Heart right ventricle (tissue), 16 donors: ENCODE data around the gene FNDC10. TPM values are rescaled to one million over a fixed set of nuclear protein-coding genes. Genes with fewer than 3 reads are reported as not detected.
A peak's percentile ranks its signal among the peaks of the same experiment; 100 is the strongest.

Experiments
- ATAC-seq, 8 donors: fragments of 200-7000 bp; cut with Tn5 transposase; one replicate each; pipeline ENCODE4 v1.9.1; 2020; ENCODE audit warnings: mild to moderate bottlenecking in 8 of 8, moderate library complexity in 8 of 8, moderate number of reproducible peaks in 1 of 8
- DNase-seq, 2 donors: peaks; one replicate each; pipeline ENCODE4 v3.0.0-alpha.2; 2020
- H3K27ac ChIP-seq, 10 donors: fragments of 200-600 bp; sonication (generic) in 2 of 10; one replicate each; pipeline versions ENCODE4 v1.5.0 to v1.8.0; 2020 to 2022; ENCODE audit warnings: mild to moderate bottlenecking in 3 of 10
- H3K27me3 ChIP-seq, 7 donors: fragments of 200-600 bp; one replicate each; pipeline ENCODE4 v1.8.0; 2021 to 2022; ENCODE audit warnings: mild to moderate bottlenecking in 2 of 7
- H3K36me3 ChIP-seq, 9 donors: fragments of 200-600 bp; sonication (generic) in 1 of 9; one replicate each; pipeline versions ENCODE4 v1.5.0 to v1.8.0; 2020 to 2022; ENCODE audit warnings: mild to moderate bottlenecking in 2 of 9
- H3K4me1 ChIP-seq, 9 donors: fragments of 200-600 bp; sonication (generic) in 1 of 9; one replicate each; pipeline versions ENCODE4 v1.5.0 to v1.8.0; 2020 to 2022; ENCODE audit warnings: mild to moderate bottlenecking in 4 of 9
- H3K4me3 ChIP-seq, 10 donors: fragments of 200-600 bp; sonication (generic) in 2 of 10; one replicate each; pipeline versions ENCODE4 v1.5.0 to v1.8.0; 2020 to 2022; ENCODE audit warnings: mild to moderate bottlenecking in 7 of 10, moderate library complexity in 2 of 10
- H3K9me3 ChIP-seq, 11 donors: fragments of 200-600 bp in 10 of 11; sonication (generic) in 2 of 11; one replicate each; pipeline versions ENCODE4 v1.5.0 to v1.8.0; 2013 to 2022; ENCODE audit warnings: mild to moderate bottlenecking in 2 of 11, control low read depth in 1 of 11, moderate library complexity in 1 of 11
- WGBS, 2 donors: extraction: QIAGEN DNeasy Blood & Tissue Kit; methylation state at CpG; one replicate each; pipeline ENCODE4 v1.1.7; 2013; ENCODE audit warnings: inconsistent platforms in 1 of 2; 5-methylcytosine and 5-hydroxymethylcytosine counted together
- intact Hi-C, 10 donors: fragments of 100-400 bp; cut with DNase I; formaldehyde crosslinking; loops; one replicate each; pipeline versions ENCODE4 v1.11.1 to v1.14.2; 2022
- polyA plus RNA-seq, 2 donors: library from polyadenylated mRNA; stranded (reverse); fragments of 200-250 nt; gene quantifications; one replicate each; pipeline ENCODE4 v1.2.3, GENCODE V29; 2013
- total RNA-seq, 10 donors: library from RNA; stranded (reverse); fragmentation: NEBNext Ultra II Directional in 3 of 10; extraction: Animal tissue kit (Norgen Biotek cat#: 25700) in 3 of 10; gene quantifications; one replicate each; pipeline versions ENCODE4 v1.2.1 to v1.2.4, GENCODE V29; 2021 to 2023
- TF ChIP-seq, protein P1 (sequence below), 9 donors: fragments of 200-600 bp; sonication (generic) in 2 of 9; IDR thresholded peaks; one replicate each; pipeline versions ENCODE4 v1.5.0 to v1.8.0; 2021 to 2022; ENCODE audit warnings: antibody characterized with exemption in 9 of 9, mild to moderate bottlenecking in 5 of 9, moderate library complexity in 1 of 9
- donor health status: Arrhythmogenic right ventricular cardiomyopathy.
- donor health status: ischemic (EF 13 %, LVEDD 7.1; RV severe dilation, severe dysfunction).
- donor health status: healthy with polysubstance abuse.
- donor health status: DM: no; HTN: yes; CAD: no.
- donor health status: DM: no; HTN: no; CAD: no.
- donor health status: ischemic (EF 25% LVEDD 6.9; RV normal size, moderate dysfunction).
- donor health status: ischemic (EF 25% LVEDD 5.7; RV mildly dilated, moderate dysfunction).
- donor health status: healthy.
- donor health status: DM: yes; HTN: yes; CAD: no.
- donor health status: Ischemic cardiomyopathy.
- donor health status: ischemic (EF 35%, LVEDD 5.7; RV mildly dilated, moderate dysfunction).
- donor health status: nonischemic (EF 11% LVEDD 7.7; RV severe dilation, severe dysfunction).
- donor health status: DM: yes; HTN: yes; CAD: no.
- donor health status: PGD.
- donor health status: ischemic (EF 29% LVEDD 5.4; RV normal size, mild dysfunction).
- donor health status: nonischemic (EF 23%, LVEDD 6.1; RV moderate dilation, normal function).

The FNDC10 gene
- total and polyA plus RNA-seq, 12 donors: 0.66 to 5.9 (median 2.3) TPM

DNA sequence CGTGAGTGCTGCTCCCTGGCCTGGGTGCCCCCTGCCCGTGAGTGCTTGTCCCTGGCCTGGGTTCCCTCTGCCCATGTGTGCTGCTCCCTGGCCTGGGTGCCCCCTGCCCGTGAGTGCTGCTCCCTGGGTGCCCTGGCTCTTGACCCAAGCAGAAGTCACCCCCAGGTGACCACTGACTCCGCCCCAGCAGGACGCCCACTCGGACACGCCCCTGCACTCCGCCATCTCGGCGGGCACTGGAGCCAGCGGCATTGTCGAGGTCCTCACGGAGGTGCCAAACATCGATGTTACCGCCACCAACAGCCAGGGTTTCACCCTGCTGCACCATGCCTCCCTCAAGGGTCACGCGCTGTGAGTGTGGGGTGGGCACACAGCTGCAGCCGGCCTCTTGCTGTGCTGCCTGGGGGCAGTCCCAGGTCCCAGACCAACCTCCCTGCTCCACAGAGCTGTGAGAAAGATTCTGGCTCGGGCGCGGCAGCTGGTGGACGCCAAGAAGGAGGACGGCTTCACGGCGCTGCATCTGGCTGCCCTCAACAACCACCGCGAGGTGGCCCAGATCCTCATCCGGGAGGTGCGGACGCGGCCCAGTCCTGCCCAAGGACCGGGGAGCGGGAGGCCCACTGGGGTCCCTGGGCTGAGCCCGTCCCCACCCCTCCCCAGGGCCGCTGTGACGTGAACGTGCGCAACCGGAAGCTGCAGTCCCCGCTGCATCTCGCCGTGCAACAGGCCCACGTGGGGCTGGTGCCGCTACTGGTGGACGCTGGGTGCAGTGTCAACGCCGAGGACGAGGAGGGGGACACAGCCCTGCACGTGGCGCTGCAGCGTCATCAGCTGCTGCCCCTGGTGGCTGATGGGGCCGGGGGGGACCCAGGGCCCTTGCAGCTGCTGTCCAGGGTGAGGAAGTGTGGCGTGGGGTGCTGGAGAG is 28.2 kb upstream of the FNDC10 start:
- WGBS, 2 donors: 94 to 95% methylated on average over 53 of the region's 53 CpGs
- no peaks in the 10 kb centered on the region for H3K9me3 ChIP-seq
- H3K36me3 ChIP-seq: peaks cover 0 to 41% (median 8%) of the 10 kb centered on the region in 9 donors
- ATAC-seq (no peak), DNase-seq (no peak)
- H3K27ac ChIP-seq: no peak overlapping the region
- TF ChIP-seq, protein P1, sequence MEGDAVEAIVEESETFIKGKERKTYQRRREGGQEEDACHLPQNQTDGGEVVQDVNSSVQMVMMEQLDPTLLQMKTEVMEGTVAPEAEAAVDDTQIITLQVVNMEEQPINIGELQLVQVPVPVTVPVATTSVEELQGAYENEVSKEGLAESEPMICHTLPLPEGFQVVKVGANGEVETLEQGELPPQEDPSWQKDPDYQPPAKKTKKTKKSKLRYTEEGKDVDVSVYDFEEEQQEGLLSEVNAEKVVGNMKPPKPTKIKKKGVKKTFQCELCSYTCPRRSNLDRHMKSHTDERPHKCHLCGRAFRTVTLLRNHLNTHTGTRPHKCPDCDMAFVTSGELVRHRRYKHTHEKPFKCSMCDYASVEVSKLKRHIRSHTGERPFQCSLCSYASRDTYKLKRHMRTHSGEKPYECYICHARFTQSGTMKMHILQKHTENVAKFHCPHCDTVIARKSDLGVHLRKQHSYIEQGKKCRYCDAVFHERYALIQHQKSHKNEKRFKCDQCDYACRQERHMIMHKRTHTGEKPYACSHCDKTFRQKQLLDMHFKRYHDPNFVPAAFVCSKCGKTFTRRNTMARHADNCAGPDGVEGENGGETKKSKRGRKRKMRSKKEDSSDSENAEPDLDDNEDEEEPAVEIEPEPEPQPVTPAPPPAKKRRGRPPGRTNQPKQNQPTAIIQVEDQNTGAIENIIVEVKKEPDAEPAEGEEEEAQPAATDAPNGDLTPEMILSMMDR (IDR thresholded peaks at IDR 0.05): no peak
- peaks cover 0 to 41% (median 11%) of the 10 kb centered on the region in 9 donors for H3K4me1 ChIP-seq
- intact Hi-C loops: no loop called here
- no peak overlapping the region for H3K4me3 ChIP-seq
- peaks cover 0 to 41% (median 15%) of the 10 kb centered on the region in 7 donors for H3K27me3 ChIP-seq

DNA sequence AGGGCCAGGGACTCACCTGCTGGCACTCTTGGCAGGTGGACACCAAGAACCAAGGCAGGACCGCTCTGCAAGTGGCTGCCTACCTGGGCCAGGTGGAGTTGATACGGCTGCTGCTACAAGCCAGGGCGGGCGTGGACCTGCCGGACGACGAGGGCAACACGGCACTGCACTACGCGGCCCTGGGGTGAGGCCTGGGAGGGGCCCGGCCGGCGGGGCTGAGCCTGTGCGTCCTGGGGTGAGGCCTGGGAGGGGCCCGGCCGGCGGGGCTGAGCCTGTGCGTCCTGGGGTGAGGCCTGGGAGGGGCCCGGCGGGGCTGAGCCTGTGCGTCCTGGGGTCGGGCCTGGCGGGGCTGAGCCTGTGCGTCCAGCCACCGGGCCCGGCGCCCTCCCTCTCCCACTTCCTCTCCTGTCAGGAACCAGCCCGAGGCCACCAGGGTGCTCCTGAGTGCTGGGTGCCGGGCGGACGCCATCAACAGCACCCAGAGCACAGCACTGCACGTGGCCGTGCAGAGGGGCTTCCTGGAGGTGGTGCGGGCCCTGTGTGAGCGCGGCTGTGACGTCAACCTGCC is 27.4 kb upstream of the FNDC10 start:
- Histone ChIP-seq H3K36me3 (peaks cover 0 to 41% (median 8%) of the 10 kb centered on the region in 9 donors), H3K27ac (no peak overlapping the region), H3K4me3 (no peak overlapping the region), H3K27me3 (peaks cover 0 to 41% (median 15%) of the 10 kb centered on the region in 7 donors), H3K4me1 (peaks cover 0 to 41% (median 11%) of the 10 kb centered on the region in 9 donors), H3K9me3 (no peaks in the 10 kb centered on the region)
- ATAC-seq (no peak), DNase-seq (no peak)
- intact Hi-C loops: no loop called here
- 81 to 82% methylated on average over 37 of the region's 37 CpGs for WGBS, 2 donors
- TF ChIP-seq, protein P1 (IDR thresholded peaks at IDR 0.05): no peak

DNA sequence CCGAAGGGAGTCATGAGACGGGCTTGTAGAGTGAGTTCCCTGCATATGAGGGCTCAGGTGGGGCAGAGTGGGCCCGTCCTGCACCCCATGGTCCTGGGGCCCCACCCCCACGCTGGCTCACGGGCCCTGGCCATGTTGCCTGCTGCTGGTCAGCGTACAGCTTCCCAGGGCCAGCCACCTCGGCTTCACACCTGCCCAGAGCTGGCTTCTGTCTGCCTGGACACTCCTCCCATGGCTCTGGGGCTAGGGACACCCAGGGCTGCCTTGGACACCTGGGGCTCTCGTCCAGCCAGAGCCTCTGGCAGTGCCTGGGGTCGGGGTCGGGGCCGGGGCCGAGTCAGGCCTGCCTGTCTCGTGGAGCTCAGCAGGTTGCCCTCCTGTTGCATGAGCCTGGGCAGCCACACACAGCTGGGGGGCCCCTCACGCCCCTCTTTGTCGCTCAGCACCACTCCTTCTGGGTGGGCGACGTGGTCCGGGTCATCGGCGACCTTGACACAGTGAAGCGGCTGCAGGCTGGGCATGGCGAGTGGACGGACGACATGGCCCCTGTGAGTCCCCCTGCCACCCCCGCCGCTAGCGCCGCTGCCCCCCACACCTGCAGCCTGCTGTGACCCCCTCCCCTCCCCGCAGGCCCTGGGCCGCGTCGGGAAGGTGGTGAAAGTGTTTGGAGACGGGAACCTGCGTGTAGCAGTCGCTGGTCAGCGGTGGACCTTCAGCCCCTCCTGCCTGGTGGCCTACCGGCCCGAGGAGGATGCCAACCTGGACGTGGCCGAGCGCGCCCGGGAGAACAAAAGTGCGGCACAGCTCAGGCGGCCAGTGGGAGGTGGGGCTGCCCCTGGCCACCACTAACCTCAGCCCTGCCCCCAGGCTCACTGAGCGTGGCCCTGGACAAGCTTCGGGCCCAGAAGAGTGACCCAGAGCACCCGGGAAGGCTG is 26.5 kb upstream of the FNDC10 start:
- peaks cover 0 to 41% (median 8%) of the 10 kb centered on the region in 9 donors for H3K36me3 ChIP-seq
- H3K27ac ChIP-seq: peak overlapping the region in 5 of 10 donors; percentile 39 to 83 (median 68)
- H3K27me3 ChIP-seq: peaks cover 0 to 32% (median 9%) of the 10 kb centered on the region in 7 donors
- H3K4me3 ChIP-seq: no peak overlapping the region
- 93 to 96% methylated on average over 42 to 48 of the region's 48 CpGs for WGBS, 2 donors
- DNase-seq (no peak), ATAC-seq (no peak)
- TF ChIP-seq, protein P1 (IDR thresholded peaks at IDR 0.05): no peak
- intact Hi-C loops: no loop called here
- no peaks in the 10 kb centered on the region for H3K9me3 ChIP-seq
- peaks cover 2 to 38% (median 7%) of the 10 kb centered on the region in 9 donors for H3K4me1 ChIP-seq
